Breast epithelium (tissue), 4 donors: ENCODE measurements around the gene CHRDL1. TPM values are rescaled to one million over a fixed set of nuclear protein-coding genes. Genes with fewer than 3 reads are reported as not detected.

ENCODE experiments used
- DNase-seq, 2 donors: peaks; one replicate each; pipeline ENCODE4 v3.0.0-alpha.2; 2019; ENCODE audit warnings: low spot score in 2 of 2
- H3K27ac ChIP-seq, 2 donors: fragments of 200-600 bp; sonication (generic) in 1 of 2; one replicate each; pipeline ENCODE4 v1.5.1; 2016 to 2019; ENCODE audit warnings: mild to moderate bottlenecking in 1 of 2
- H3K27me3 ChIP-seq, 2 donors: fragments of 200-600 bp; sonication (generic) in 1 of 2; one replicate each; pipeline versions ENCODE4 v1.5.1 to v1.6.0; 2017 to 2019; ENCODE audit warnings: control low read depth in 1 of 2, mild to moderate bottlenecking in 1 of 2
- H3K36me3 ChIP-seq: fragments of 200-600 bp; one replicate; pipeline ENCODE4 v1.5.1; 2019
- H3K4me1 ChIP-seq, 2 donors: fragments of 200-600 bp; sonication (generic); one replicate each; pipeline ENCODE4 v1.5.1; 2016 to 2019; ENCODE audit warnings: control low read depth in 1 of 2
- H3K4me3 ChIP-seq, 3 donors: fragments of 200-600 bp; sonication (generic); 1 replicate in 2 of 3; 2 replicates in 1 of 3; pipeline ENCODE4 v1.5.1; 2016 to 2019; ENCODE audit warnings: mild to moderate bottlenecking in 3 of 3, moderate library complexity in 2 of 3
- H3K9me3 ChIP-seq, 2 donors: fragments of 200-600 bp; sonication (generic) in 1 of 2; one replicate each; pipeline ENCODE4 v1.5.1; 2016 to 2019; ENCODE audit warnings: control low read depth in 1 of 2
- CTCF ChIP-seq, 3 donors: fragments of 450-650 bp; IDR thresholded peaks; one replicate each; pipeline ENCODE4 v1.5.1; 2016 to 2017; ENCODE audit warnings: antibody characterized with exemption in 3 of 3, mild to moderate bottlenecking in 3 of 3, moderate library complexity in 3 of 3
- POLR2A ChIP-seq: fragments of 450-650 bp; IDR thresholded peaks from one replicate; pipeline ENCODE4 v1.6.1; 2016; ENCODE audit warnings: antibody characterized with exemption, mild to moderate bottlenecking, moderate library complexity
- POLR2AphosphoS5 ChIP-seq, 3 donors: sonication (generic); formaldehyde crosslinking; IDR thresholded peaks; one replicate each; pipeline ENCODE4 v1.6.1; 2017; ENCODE audit warnings: antibody characterized with exemption in 3 of 3
- intact Hi-C: fragments of 100-400 bp; cut with DNase I; formaldehyde crosslinking; loops from one replicate; pipeline ENCODE4 v1.15.1; 2023; ENCODE audit warnings: low total_unique reads
- total RNA-seq, 3 donors: library from RNA; depleted of rRNA; stranded (reverse); fragments of >200 nt; gene quantifications; one replicate each; pipeline ENCODE4 v1.1.0, GENCODE V29; 2016

CHRDL1 gene
- total RNA-seq, 3 donors from 2014 or later = 37.3 to 396 (median 72.1) TPM

- intact Hi-C loops = no loop called here
- Histone ChIP-seq H3K4me3 (no peak overlapping the region), H3K9me3 (no peaks in the 10 kb centered on the region), H3K27ac (no peak overlapping the region), H3K27me3 (peaks cover 0 to 54% of the 10 kb centered on the region in 2 donors), H3K4me1 (no peaks in the 10 kb centered on the region), H3K36me3 (no peaks in the 10 kb centered on the region)
- no peak for TF ChIP-seq CTCF (IDR thresholded peaks at IDR 0.05)
- TF ChIP-seq POLR2A = no peak
- TF ChIP-seq POLR2AphosphoS5 (IDR thresholded peaks at IDR 0.05) = no peak
- DNase-seq = no peak
Measured at GRCh38 chrX:110733166-110733565, 62.5 kb downstream of the CHRDL1 start.

GRCh38 chrX:110732266-110732665 is 63.4 kb downstream of the CHRDL1 start:
- no peak for DNase-seq
- intact Hi-C loops = no loop called here
- H3K4me1 ChIP-seq = no peaks in the 10 kb centered on the region
- H3K9me3 ChIP-seq = no peaks in the 10 kb centered on the region
- TF ChIP-seq POLR2A = no peak
- no peak for TF ChIP-seq CTCF (IDR thresholded peaks at IDR 0.05)
- no peak for TF ChIP-seq POLR2AphosphoS5 (IDR thresholded peaks at IDR 0.05)
- no peak overlapping the region for H3K27ac ChIP-seq
- H3K27me3 ChIP-seq = peaks cover 0 to 55% of the 10 kb centered on the region in 2 donors
- no peaks in the 10 kb centered on the region for H3K36me3 ChIP-seq
- H3K4me3 ChIP-seq = no peak overlapping the region

GRCh38 chrX:110723844-110724243 is 71.8 kb downstream of the CHRDL1 start:
- no peaks in the 10 kb centered on the region for H3K36me3 ChIP-seq
- H3K27ac ChIP-seq = no peak overlapping the region
- H3K9me3 ChIP-seq = no peaks in the 10 kb centered on the region
- H3K4me3 ChIP-seq = no peak overlapping the region
- peaks cover 0 to 52% of the 10 kb centered on the region in 2 donors for H3K27me3 ChIP-seq
- TF ChIP-seq POLR2AphosphoS5 (IDR thresholded peaks at IDR 0.05) = no peak
- TF ChIP-seq POLR2A = no peak
- no peak for TF ChIP-seq CTCF (IDR thresholded peaks at IDR 0.05)
- intact Hi-C loops = no loop called here
- no peak for DNase-seq
- no peaks in the 10 kb centered on the region for H3K4me1 ChIP-seq

GRCh38 chrX:110722135-110722534 is 73.5 kb downstream of the CHRDL1 start:
- H3K9me3 ChIP-seq = no peaks in the 10 kb centered on the region
- no peaks in the 10 kb centered on the region for H3K36me3 ChIP-seq
- no peak for DNase-seq
- H3K4me3 ChIP-seq = no peak overlapping the region
- no peak for TF ChIP-seq CTCF (IDR thresholded peaks at IDR 0.05)
- no peak for TF ChIP-seq POLR2AphosphoS5 (IDR thresholded peaks at IDR 0.05)
- no peak for TF ChIP-seq POLR2A
- H3K4me1 ChIP-seq = no peaks in the 10 kb centered on the region
- intact Hi-C loops = no loop called here
- H3K27ac ChIP-seq = no peak overlapping the region
- H3K27me3 ChIP-seq = peaks cover 0 to 55% of the 10 kb centered on the region in 2 donors

GRCh38 chrX:110713666-110714065 is 82.0 kb downstream of the CHRDL1 start:
- TF ChIP-seq POLR2A (no peak), POLR2AphosphoS5 (IDR thresholded peaks at IDR 0.05) (no peak), CTCF (IDR thresholded peaks at IDR 0.05) (no peak)
- no peaks in the 10 kb centered on the region for H3K9me3 ChIP-seq
- H3K36me3 ChIP-seq = no peaks in the 10 kb centered on the region
- DNase-seq = no peak
- intact Hi-C loops = no loop called here
- H3K27ac ChIP-seq = no peak overlapping the region
- no peak overlapping the region for H3K4me3 ChIP-seq
- no peaks in the 10 kb centered on the region for H3K4me1 ChIP-seq
- peaks cover 0 to 60% of the 10 kb centered on the region in 2 donors for H3K27me3 ChIP-seq
